SU-DHL-6 (cell line): ENCODE measurements around the gene FABP1.

ENCODE experiments used
- H2AFZ ChIP-seq: fragments of 200-600 bp; sonication (generic); 2 replicates; pipeline ENCODE4 v1.6.1; 2014; ENCODE audit warnings: low read depth, mild to moderate bottlenecking, moderate library complexity, mixed read lengths, antibody characterized with exemption, low read length; ENCODE audit not compliant: severe bottlenecking
- H3F3A ChIP-seq: fragments of 200-600 bp; shearing (Covaris generic); 2 replicates; pipeline ENCODE4 v1.6.0; 2016; ENCODE audit warnings: antibody characterized with exemption, mild to moderate bottlenecking; ENCODE audit not compliant: insufficient read depth
- H3K27ac ChIP-seq: fragments of 200-600 bp; sonication (generic); 2 replicates; pipeline ENCODE4 v1.5.1; 2016; ENCODE audit warnings: low read depth, mild to moderate bottlenecking, low read length, moderate library complexity, mixed read lengths
- H3K27me3 ChIP-seq: fragments of 200-600 bp; sonication (generic), shearing (Covaris generic); 2 replicates; pipeline ENCODE4 v1.6.0; 2014; ENCODE audit warnings: mild to moderate bottlenecking, low read length
- H3K36me3 ChIP-seq: fragments of 200-600 bp; sonication (generic); 2 replicates; pipeline ENCODE4 v1.6.1; 2014; ENCODE audit warnings: mild to moderate bottlenecking, low read length, mixed read lengths
- H3K4me2 ChIP-seq: fragments of 300-600, 200-600 bp; shearing (Covaris generic), sonication (generic); 2 replicates; pipeline ENCODE4 v1.6.0; 2014; ENCODE audit warnings: low read length, low read depth, mild to moderate bottlenecking; ENCODE audit not compliant: poor library complexity, severe bottlenecking
- H3K4me3 ChIP-seq: fragments of 200-600 bp; sonication (generic); 2 replicates; pipeline ENCODE4 v1.5.1; 2014; ENCODE audit warnings: antibody characterized with exemption, low read length, mild to moderate bottlenecking, mixed read lengths; ENCODE audit not compliant: insufficient read depth, poor library complexity, severe bottlenecking
- H3K79me2 ChIP-seq: fragments of 200-600 bp; sonication (generic); 2 replicates; pipeline ENCODE4 v1.6.1; 2014; ENCODE audit warnings: mild to moderate bottlenecking, low read length, moderate library complexity; ENCODE audit not compliant: insufficient read depth
- H3K9ac ChIP-seq: fragments of 200-600 bp; sonication (generic); 2 replicates; pipeline ENCODE4 v1.7.0; 2014; ENCODE audit warnings: mild to moderate bottlenecking, low read length
- H3K9me2 ChIP-seq: fragments of 200-600 bp; sonication (generic); replicated peaks from 2 replicates; pipeline ENCODE4 v1.6.1; 2014; ENCODE audit warnings: low read length; ENCODE audit not compliant: insufficient read depth
- H3K9me3 ChIP-seq: fragments of 200-600 bp; sonication (generic); 2 replicates; pipeline ENCODE4 v1.6.1; 2014; ENCODE audit warnings: low read length, mixed read lengths; ENCODE audit not compliant: insufficient read depth
- H4K20me1 ChIP-seq: fragments of 200-600 bp; sonication (generic); 2 replicates; pipeline ENCODE4 v1.6.1; 2014; ENCODE audit warnings: low read depth, mild to moderate bottlenecking, antibody characterized with exemption, low read length, moderate library complexity, mixed read lengths
- EZH2phosphoT487 ChIP-seq: fragments of 200-600 bp; sonication (generic), shearing (Covaris generic); conservative IDR thresholded peaks from 2 replicates; pipeline ENCODE4 v1.6.1; 2018; ENCODE audit warnings: mild to moderate bottlenecking, antibody characterized with exemption, low read length, moderate library complexity, mixed read lengths
- TF ChIP-seq, protein P1 (sequence below): fragments of 200-600 bp; sonication (generic); IDR thresholded peaks from one replicate; pipeline ENCODE4 v1.5.1; 2017; ENCODE audit warnings: antibody characterized with exemption, mild to moderate bottlenecking, low read length, moderate library complexity; ENCODE audit not compliant: insufficient read depth, poor library complexity, severe bottlenecking

Gene FABP1

DNA sequence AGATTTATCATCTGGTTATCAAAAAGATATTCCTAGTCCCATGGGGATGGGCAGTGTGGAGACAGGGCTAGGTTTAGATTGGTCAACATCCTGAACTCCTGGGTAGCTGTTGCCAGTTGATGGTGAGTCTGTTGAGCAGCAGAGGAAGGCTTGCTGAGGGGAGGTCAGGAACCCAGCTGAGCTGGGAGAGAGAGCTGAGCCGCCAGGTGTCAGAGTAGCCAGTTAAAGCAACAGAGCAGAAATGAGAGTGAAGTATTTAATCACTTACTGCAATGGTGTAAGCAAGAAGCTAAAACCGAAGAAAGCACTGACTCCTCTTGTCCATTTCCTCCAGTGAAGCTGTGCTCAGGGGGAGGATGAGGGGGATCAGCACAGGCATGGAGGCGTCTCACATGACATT lies 30.7 kb downstream of the FABP1 start:
- no peaks in the 10 kb centered on the region for H4K20me1 ChIP-seq
- no peak overlapping the region for H3K27ac ChIP-seq
- H3F3A ChIP-seq: no peaks in the 10 kb centered on the region
- H2AFZ ChIP-seq: no peak overlapping the region
- no peak overlapping the region for H3K4me2 ChIP-seq
- H3K4me3 ChIP-seq: no peak overlapping the region
- no peaks in the 10 kb centered on the region for H3K9me3 ChIP-seq
- no peaks in the 10 kb centered on the region for H3K36me3 ChIP-seq
- H3K9me2 ChIP-seq: no peaks in the 10 kb centered on the region
- no peaks in the 10 kb centered on the region for H3K27me3 ChIP-seq
- H3K9ac ChIP-seq: no peak overlapping the region
- TF ChIP-seq EZH2phosphoT487: no peak
- TF ChIP-seq, protein P1, sequence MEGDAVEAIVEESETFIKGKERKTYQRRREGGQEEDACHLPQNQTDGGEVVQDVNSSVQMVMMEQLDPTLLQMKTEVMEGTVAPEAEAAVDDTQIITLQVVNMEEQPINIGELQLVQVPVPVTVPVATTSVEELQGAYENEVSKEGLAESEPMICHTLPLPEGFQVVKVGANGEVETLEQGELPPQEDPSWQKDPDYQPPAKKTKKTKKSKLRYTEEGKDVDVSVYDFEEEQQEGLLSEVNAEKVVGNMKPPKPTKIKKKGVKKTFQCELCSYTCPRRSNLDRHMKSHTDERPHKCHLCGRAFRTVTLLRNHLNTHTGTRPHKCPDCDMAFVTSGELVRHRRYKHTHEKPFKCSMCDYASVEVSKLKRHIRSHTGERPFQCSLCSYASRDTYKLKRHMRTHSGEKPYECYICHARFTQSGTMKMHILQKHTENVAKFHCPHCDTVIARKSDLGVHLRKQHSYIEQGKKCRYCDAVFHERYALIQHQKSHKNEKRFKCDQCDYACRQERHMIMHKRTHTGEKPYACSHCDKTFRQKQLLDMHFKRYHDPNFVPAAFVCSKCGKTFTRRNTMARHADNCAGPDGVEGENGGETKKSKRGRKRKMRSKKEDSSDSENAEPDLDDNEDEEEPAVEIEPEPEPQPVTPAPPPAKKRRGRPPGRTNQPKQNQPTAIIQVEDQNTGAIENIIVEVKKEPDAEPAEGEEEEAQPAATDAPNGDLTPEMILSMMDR: no peak
- no peaks in the 10 kb centered on the region for H3K79me2 ChIP-seq

DNA sequence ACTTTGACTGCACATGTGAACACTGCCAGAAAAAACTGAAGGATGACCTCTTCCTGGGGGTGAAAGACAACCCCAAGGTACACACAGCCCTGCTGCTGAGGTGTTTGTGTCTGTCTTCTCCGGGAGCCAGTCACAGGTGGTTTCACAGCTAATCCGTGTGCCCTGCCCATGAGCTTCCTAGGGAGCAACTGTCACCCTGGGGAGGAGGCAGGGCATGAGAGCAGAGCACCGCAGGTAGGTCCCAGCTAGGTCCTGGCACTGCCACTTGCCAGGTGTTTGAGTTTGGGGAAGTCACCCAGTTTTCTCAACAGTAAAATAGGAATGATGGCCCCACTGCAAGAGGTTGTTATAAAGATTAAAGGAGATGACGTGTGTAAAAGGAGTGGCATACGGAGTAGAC lies 31.2 kb downstream of the FABP1 start:
- Histone ChIP-seq H3K9me3 (no peaks in the 10 kb centered on the region), H3K4me3 (no peak overlapping the region), H3K79me2 (no peaks in the 10 kb centered on the region), H3K27ac (no peak overlapping the region), H3K9me2 (no peaks in the 10 kb centered on the region), H4K20me1 (no peaks in the 10 kb centered on the region), H3K9ac (no peak overlapping the region), H3K4me2 (no peak overlapping the region), H2AFZ (no peak overlapping the region), H3K36me3 (no peaks in the 10 kb centered on the region), H3K27me3 (no peaks in the 10 kb centered on the region), H3F3A (no peaks in the 10 kb centered on the region)
- TF ChIP-seq EZH2phosphoT487: no peak
- TF ChIP-seq, protein P1: no peak

DNA sequence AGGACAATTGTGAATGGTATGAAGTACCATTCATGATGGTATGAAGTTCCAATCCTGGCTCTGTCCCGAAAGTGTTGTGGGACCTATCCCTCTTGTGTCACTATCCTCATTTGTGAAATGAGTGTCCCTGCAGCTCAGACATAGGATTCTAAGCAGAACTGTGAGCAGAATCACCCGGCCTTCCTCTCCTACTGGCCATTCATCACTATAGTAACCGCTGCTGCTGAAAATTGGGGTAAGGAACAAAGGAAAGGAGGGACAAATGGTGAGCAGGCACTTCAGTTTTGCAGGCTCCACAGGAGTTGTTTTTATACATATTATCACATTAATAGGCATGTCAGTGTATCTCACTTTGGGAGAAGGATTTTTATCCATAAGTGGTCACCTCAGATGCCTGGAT lies 32.8 kb downstream of the FABP1 start:
- Histone ChIP-seq H3K36me3 (no peaks in the 10 kb centered on the region), H3K79me2 (no peaks in the 10 kb centered on the region), H3F3A (no peaks in the 10 kb centered on the region), H2AFZ (no peak overlapping the region), H3K9me2 (no peaks in the 10 kb centered on the region), H3K9ac (no peak overlapping the region), H4K20me1 (no peaks in the 10 kb centered on the region), H3K27me3 (no peaks in the 10 kb centered on the region), H3K4me3 (no peak overlapping the region), H3K9me3 (no peaks in the 10 kb centered on the region), H3K4me2 (no peak overlapping the region), H3K27ac (no peak overlapping the region)
- no peak for TF ChIP-seq EZH2phosphoT487
- TF ChIP-seq, protein P1: no peak
